HCT116 (cell line): ENCODE data around the gene DMXL2. TPM values are rescaled to one million over a fixed set of nuclear protein-coding genes. Genes with fewer than 3 reads are reported as not detected.

Experiments
- ATAC-seq: fragments of 200-7000 bp; cut with Tn5 transposase; 2 replicates; pipeline ENCODE4 v1.9.1; 2020; ENCODE audit warnings: mild to moderate bottlenecking, moderate library complexity
- BruUV-seq: library from RNA; stranded (reverse); fragments of 400-500 nt; replicated peaks from 2 replicates; lab custom pipeline; 2021; lab: Mats Ljungman, UMichigan
- CTCF ChIA-PET: fragments of 300-600 bp; sonication (Branson Sonifier 250); formaldehyde crosslinking; loops from one replicate; lab custom pipeline; 2021; ENCODE audit warnings: antibody characterized with exemption; lab: Charles Lee
- POLR2A ChIA-PET: fragments of 300-600, 350-600 bp; sonication (Branson Sonifier 250); formaldehyde crosslinking; loops from one replicate; lab custom pipeline; 2021; ENCODE audit warnings: antibody characterized with exemption; lab: Charles Lee
- RAD21 ChIA-PET, 2 experiments: fragments of 300-600 bp; sonication (Branson Sonifier 250); formaldehyde crosslinking; loops; one replicate each; lab custom pipeline; 2023; ENCODE audit warnings: low total read pairs in 2 of 2; ENCODE audit not compliant: uncharacterized antibody in 2 of 2, unreplicated experiment in 2 of 2, low non-redundant PET in 1 of 2; lab: Charles Lee
- DNase-seq: peaks from one replicate; pipeline ENCODE4 v3.0.0-alpha.2; 2010; ENCODE audit warnings: low read depth, low spot score
- H2AFZ ChIP-seq: fragments of 200-600 bp; shearing (Covaris generic), sonication (generic); 2 replicates; pipeline ENCODE4 v1.6.1; 2017; ENCODE audit warnings: low read depth, mixed run types, mixed read lengths, antibody characterized with exemption, low read length; ENCODE audit not compliant: poor library complexity, severe bottlenecking
- H3K27ac ChIP-seq: 2 replicates; pipeline ENCODE4 v1.5.1; 2012; ENCODE audit warnings: low read depth, low read length
- H3K27me3 ChIP-seq: fragments of 200-600 bp; sonication (generic); 2 replicates; pipeline ENCODE4 v1.6.1; 2016; ENCODE audit warnings: mixed run types, low read length, mixed read lengths; ENCODE audit not compliant: insufficient read depth
- H3K36me3 ChIP-seq, 2 experiments: fragments of 200-500 bp in 1 of 2; fragments of 200-600 bp in 1 of 2; sonication (Bioruptor generic) in 1 of 2; sonication (generic) in 1 of 2; 2 replicates each; pipeline versions ENCODE4 v1.5.1 to v1.6.1; 2014 to 2016; ENCODE audit warnings: low read length in 2 of 2, inconsistent platforms in 1 of 2, mixed read lengths in 1 of 2, mixed run types in 1 of 2; ENCODE audit not compliant: insufficient read depth in 2 of 2, control insufficient read depth in 1 of 2
- H3K4me1 ChIP-seq, 2 experiments: fragments of 200-600 bp in 1 of 2; sonication (generic) in 1 of 2; 2 replicates each; pipeline versions ENCODE4 v1.5.1 to v1.6.1; 2012 to 2017; ENCODE audit warnings: low read length in 2 of 2, inconsistent platforms in 1 of 2, mild to moderate bottlenecking in 1 of 2, mixed read lengths in 1 of 2, mixed run types in 1 of 2, moderate library complexity in 1 of 2; ENCODE audit not compliant: insufficient read depth in 2 of 2, control insufficient read depth in 1 of 2
- H3K4me2 ChIP-seq: fragments of 200-600 bp; sonication (generic); 2 replicates; pipeline ENCODE4 v1.6.1; 2017; ENCODE audit warnings: mixed run types, low read length, mixed read lengths
- H3K4me3 ChIP-seq, 2 experiments: fragments of 200-600 bp in 1 of 2; sonication (generic) in 1 of 2; replicated peaks in 1 of 2; 2 replicates each; pipeline ENCODE4 v1.5.1; 2011 to 2016; ENCODE audit warnings: low read length in 2 of 2, control low read depth in 1 of 2, low read depth in 1 of 2, mild to moderate bottlenecking in 1 of 2, mixed read lengths in 1 of 2, mixed run types in 1 of 2
- H3K79me2 ChIP-seq: fragments of 200-600 bp; sonication (generic); 2 replicates; pipeline ENCODE4 v1.6.1; 2017; ENCODE audit warnings: mild to moderate bottlenecking, mixed run types, low read length, moderate library complexity, mixed read lengths; ENCODE audit not compliant: insufficient read depth
- H3K9ac ChIP-seq: fragments of 200-600 bp; sonication (generic); 2 replicates; pipeline ENCODE4 v1.6.1; 2016; ENCODE audit warnings: low read length, mixed read lengths
- H3K9me2 ChIP-seq: fragments of 200-600 bp; sonication (generic), shearing (Covaris generic); 2 replicates; pipeline ENCODE4 v1.6.1; 2017; ENCODE audit warnings: mixed run types, mild to moderate bottlenecking, moderate library complexity; ENCODE audit not compliant: insufficient read depth
- H3K9me3 ChIP-seq, 2 experiments: fragments of 200-500 bp in 1 of 2; fragments of 200-600 bp in 1 of 2; sonication (Bioruptor generic) in 1 of 2; sonication (generic) in 1 of 2; 2 replicates each; pipeline ENCODE4 v1.6.1; 2014 to 2017; ENCODE audit warnings: low read length in 2 of 2, mixed read lengths in 2 of 2, inconsistent platforms in 1 of 2, low read depth in 1 of 2, mild to moderate bottlenecking in 1 of 2, mixed run types in 1 of 2, moderate library complexity in 1 of 2; ENCODE audit not compliant: control insufficient read depth in 1 of 2, insufficient read depth in 1 of 2
- H4K20me1 ChIP-seq: fragments of 200-600 bp; sonication (generic), shearing (Covaris generic); 2 replicates; pipeline ENCODE4 v1.6.1; 2017; ENCODE audit warnings: mixed run types, mild to moderate bottlenecking, moderate library complexity; ENCODE audit not compliant: insufficient read depth
- CEBPB ChIP-seq: IDR thresholded peaks from 2 replicates; pipeline ENCODE4 v1.6.1; 2012; ENCODE audit warnings: low read depth
- EZH2 ChIP-seq: fragments of 200-600 bp; sonication (generic); IDR thresholded peaks from 2 replicates; pipeline ENCODE4 v1.6.1; 2017; ENCODE audit warnings: antibody characterized with exemption, mixed run types
- FOSL1 ChIP-seq: IDR thresholded peaks from 2 replicates; pipeline ENCODE4 v1.6.1; 2012; ENCODE audit warnings: low read depth
- JUND ChIP-seq: IDR thresholded peaks from 2 replicates; pipeline ENCODE4 v1.6.1; 2012
- RAD21 ChIP-seq: IDR thresholded peaks from 2 replicates; pipeline ENCODE4 v1.6.1; 2012; ENCODE audit warnings: low read depth, mild to moderate bottlenecking
- REST ChIP-seq: IDR thresholded peaks from 2 replicates; pipeline ENCODE4 v1.6.1; 2012; ENCODE audit warnings: low read depth
- SRF ChIP-seq: IDR thresholded peaks from 2 replicates; pipeline ENCODE4 v1.6.1; 2012; ENCODE audit warnings: low read depth
- intact Hi-C: fragments of 100-400 bp; cut with micrococcal nuclease; formaldehyde crosslinking; loops from 2 replicates; pipeline ENCODE4 v1.10.0; 2022
- total RNA-seq: library from RNA; stranded (reverse); gene quantifications from one replicate; pipeline ENCODE4 v1.2.1, GENCODE V29; 2021; ENCODE audit not compliant: unreplicated experiment
- TF ChIP-seq, protein P1 (sequence below), 3 experiments: fragments of 200-600 bp in 1 of 3; sonication (generic) in 1 of 3; IDR thresholded peaks in 2 of 3; conservative IDR thresholded peaks in 1 of 3; 2 replicates each; pipeline ENCODE4 v1.5.1; 2012 to 2017; ENCODE audit warnings: low read depth in 2 of 3, low read length in 2 of 3, antibody characterized with exemption in 1 of 3, borderline replicate concordance in 1 of 3, control low read depth in 1 of 3, mild to moderate bottlenecking in 1 of 3, mixed read lengths in 1 of 3, mixed run types in 1 of 3, moderate library complexity in 1 of 3; ENCODE audit not compliant: insufficient read depth in 1 of 3

Gene DMXL2
- total RNA-seq, 1 experiment from 2014 or later, result 21.5 TPM

DNA sequence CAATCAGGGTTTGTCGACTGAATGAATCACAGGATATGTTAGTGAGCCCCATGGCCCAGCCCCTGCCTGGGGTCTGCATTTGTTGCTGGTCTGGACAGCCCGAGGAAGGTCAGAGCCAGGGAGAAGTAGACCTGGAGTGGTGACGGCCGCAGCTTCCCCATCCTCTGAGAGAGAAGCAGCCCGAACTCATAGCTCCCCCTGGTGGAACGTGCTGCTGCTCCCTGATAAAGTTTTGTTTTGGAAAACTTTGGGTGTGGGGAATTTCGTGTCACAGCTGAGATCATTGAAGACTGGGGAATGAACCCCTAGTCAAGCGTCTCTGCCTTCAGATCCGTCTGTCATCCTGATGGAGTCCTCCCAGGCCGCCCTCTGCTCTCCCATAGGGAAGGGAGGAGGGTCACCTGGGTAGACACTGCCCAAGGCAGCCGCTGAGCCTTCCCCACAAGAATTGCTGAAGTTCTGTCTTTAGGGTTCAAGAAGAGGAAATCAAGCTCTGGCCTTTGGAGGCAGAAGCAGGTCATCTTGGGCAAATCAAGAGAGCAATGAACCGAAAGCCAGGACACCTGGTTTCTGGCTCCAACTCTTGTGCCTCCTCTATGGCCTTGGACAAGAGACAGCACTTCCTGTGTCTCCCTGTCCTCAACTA, 220.6 kb downstream of the DMXL2 start:
- no peak overlapping the region for H3K4me2 ChIP-seq
- H3K9ac ChIP-seq, result no peak overlapping the region
- intact Hi-C loops, result loop anchor here (1.0 to 2.0 kb wide), 2 partner anchors 121 to 239 kb away; no protein-coding TSS in a partner anchor
- H2AFZ ChIP-seq, result no peak overlapping the region
- no peak overlapping the region for H3K4me3 ChIP-seq
- no peaks in the 10 kb centered on the region for H3K9me3 ChIP-seq
- DNase-seq (no peak), ATAC-seq (peak; percentile 81)
- no peaks in the 10 kb centered on the region for H3K4me1 ChIP-seq
- no peaks in the 10 kb centered on the region for H3K9me2 ChIP-seq
- H3K27me3 ChIP-seq, result no peaks in the 10 kb centered on the region
- POLR2A ChIA-PET, result no interaction called here
- CTCF ChIA-PET, result interaction anchor here (0.5 to 4.0 kb wide), 23 partner anchors 9 to 458 kb away, joined by 3 to 68 read pairs (median 5); no protein-coding TSS in a partner anchor
- no TSS peak for BruUV-seq
- H3K27ac ChIP-seq, result no peak overlapping the region
- no peaks in the 10 kb centered on the region for H4K20me1 ChIP-seq
- RAD21 ChIA-PET, result interaction anchor here in 1 of 2 experiments (1.5 kb wide), 1 partner anchor 239 kb away, joined by 4 read pairs; no protein-coding TSS in a partner anchor
- no peak for TF ChIP-seq CEBPB
- TF ChIP-seq SRF, result no peak
- TF ChIP-seq, protein P1, sequence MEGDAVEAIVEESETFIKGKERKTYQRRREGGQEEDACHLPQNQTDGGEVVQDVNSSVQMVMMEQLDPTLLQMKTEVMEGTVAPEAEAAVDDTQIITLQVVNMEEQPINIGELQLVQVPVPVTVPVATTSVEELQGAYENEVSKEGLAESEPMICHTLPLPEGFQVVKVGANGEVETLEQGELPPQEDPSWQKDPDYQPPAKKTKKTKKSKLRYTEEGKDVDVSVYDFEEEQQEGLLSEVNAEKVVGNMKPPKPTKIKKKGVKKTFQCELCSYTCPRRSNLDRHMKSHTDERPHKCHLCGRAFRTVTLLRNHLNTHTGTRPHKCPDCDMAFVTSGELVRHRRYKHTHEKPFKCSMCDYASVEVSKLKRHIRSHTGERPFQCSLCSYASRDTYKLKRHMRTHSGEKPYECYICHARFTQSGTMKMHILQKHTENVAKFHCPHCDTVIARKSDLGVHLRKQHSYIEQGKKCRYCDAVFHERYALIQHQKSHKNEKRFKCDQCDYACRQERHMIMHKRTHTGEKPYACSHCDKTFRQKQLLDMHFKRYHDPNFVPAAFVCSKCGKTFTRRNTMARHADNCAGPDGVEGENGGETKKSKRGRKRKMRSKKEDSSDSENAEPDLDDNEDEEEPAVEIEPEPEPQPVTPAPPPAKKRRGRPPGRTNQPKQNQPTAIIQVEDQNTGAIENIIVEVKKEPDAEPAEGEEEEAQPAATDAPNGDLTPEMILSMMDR (IDR thresholded peaks at IDR 0.05 in 2 of 3, conservative IDR thresholded peaks at IDR 0.05 in 1 of 3; ENCODE audit: borderline replicate concordance in 1 of 3, insufficient read depth in 1 of 3, low read depth in 2 of 3, low read length in 2 of 3), result peak; percentile 40 to 84 (median 82); a peak in 5 of 6 replicates
- no peak for TF ChIP-seq EZH2
- no peak for TF ChIP-seq FOSL1
- TF ChIP-seq RAD21, result peak; percentile 60
- TF ChIP-seq REST, result no peak
- no peak for TF ChIP-seq JUND
- H3K36me3 ChIP-seq, result no peaks in the 10 kb centered on the region
- no peaks in the 10 kb centered on the region for H3K79me2 ChIP-seq
